ENCODE measurements around the gene ZMYND8.

Gene ZMYND8

GRCh38 chr20:47209982-47210381 lies 146.5 kb downstream of the ZMYND8 start:
- no peak for TF ChIP-seq GATA3 (IDR thresholded peaks at IDR 0.05; ENCODE audit: low read depth, low read length)
- no peak for TF ChIP-seq GATA2 (IDR thresholded peaks at IDR 0.05; ENCODE audit: low read depth, low read length)

DNA sequence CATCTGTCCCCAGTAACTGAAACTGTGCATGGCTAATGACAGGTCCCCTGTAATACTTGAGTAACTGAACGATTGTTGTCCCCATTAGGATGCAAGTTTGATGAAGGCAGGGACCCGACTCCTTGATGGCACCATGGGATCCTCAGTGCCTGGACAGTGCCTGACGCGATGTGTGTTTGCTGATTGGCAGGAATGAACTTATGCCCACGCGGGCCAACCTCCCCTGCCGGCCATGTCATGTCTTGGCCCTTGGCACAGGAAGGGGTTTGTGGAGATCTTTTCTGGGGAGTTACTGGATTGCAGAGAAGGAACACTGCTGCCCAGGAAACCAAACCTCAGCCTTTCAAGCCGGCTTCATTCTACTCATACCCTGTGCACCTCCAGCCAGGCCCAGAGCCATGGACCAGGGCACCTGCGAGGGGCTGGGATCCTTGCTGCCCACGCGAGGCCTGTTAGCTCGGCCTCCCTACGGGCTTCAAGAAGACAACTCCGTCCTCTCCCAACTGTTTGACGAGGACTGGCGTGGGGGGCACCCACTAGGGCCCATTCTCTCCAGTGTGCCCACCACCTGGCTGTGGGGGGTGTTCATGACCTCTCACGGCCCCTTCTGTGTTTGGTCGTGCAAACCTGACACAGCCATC lies 147.8 kb downstream of the ZMYND8 start:
- TF ChIP-seq GATA3 (IDR thresholded peaks at IDR 0.05; ENCODE audit: low read depth, low read length) (no peak), GATA2 (IDR thresholded peaks at IDR 0.05; ENCODE audit: low read depth, low read length) (no peak)

DNA sequence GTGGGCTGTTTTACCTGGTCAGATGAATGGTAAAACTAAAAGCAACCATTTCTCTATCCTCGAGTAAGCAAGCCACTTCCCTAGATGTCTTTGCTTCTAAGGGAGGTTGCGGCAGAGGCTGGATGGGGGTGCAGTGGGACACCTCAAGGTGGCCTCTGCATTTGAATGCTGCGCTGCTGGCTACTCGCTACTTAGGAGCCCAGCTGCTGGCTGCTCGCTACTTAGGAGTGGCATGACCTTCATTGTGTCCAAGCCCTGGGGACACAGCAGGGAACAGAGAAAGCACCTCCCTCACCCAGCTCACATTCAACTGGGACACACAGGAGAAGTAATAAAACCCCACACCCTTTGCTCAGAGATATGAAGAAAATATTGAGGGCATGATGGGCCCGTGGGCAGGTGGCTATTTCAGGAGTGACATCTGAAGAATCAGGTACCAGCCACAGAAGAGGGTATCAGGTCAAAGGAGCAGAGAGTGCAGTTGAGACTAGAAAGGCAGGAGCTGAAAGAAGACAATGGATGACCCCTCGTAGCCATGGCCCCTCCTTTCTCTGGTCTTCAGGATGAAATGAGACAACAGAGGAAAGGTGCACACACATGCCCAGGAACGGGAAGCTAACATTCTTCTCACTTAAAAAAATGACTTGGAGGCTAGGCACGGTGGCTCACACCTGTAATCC lies 149.4 kb downstream of the ZMYND8 start:
- no peak for TF ChIP-seq GATA3 (IDR thresholded peaks at IDR 0.05; ENCODE audit: low read depth, low read length)
- no peak for TF ChIP-seq GATA2 (IDR thresholded peaks at IDR 0.05; ENCODE audit: low read depth, low read length)

DNA sequence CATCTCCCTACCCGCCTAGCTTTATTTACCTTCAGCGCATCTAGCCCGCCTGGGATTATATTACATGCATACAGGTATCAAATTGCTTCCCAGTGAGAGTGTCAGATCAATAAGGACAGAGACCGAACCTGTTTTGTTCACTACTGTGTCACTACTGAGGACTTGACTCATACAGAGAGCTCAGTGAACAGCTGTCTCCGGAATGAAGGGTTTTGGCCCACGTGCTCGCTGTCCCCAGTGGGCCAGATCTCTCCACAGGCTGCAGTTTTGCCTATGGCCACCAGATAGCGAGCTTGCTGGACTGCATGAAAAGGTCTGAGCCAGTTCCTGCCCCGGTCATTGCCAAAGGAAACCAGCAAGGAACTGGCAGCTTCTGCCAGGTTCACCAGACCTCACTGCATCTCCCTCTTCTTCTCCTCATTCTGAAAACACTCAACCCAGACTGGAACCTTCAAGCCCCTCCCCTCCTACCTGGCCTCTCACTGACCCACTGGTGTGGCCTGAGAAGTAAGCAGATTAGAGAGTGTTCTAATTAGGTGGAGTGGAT lies 150.8 kb downstream of the ZMYND8 start:
- TF ChIP-seq GATA2 (IDR thresholded peaks at IDR 0.05; ENCODE audit: low read depth, low read length) (no peak), GATA3 (IDR thresholded peaks at IDR 0.05; ENCODE audit: low read depth, low read length) (no peak)

GRCh38 chr20:47204008-47204849 lies 152.3 kb downstream of the ZMYND8 start:
- TF ChIP-seq GATA3 (IDR thresholded peaks at IDR 0.05; ENCODE audit: low read depth, low read length) = no peak
- no peak for TF ChIP-seq GATA2 (IDR thresholded peaks at IDR 0.05; ENCODE audit: low read depth, low read length)

- TF ChIP-seq GATA2 (IDR thresholded peaks at IDR 0.05; ENCODE audit: low read depth, low read length) (no peak), GATA3 (IDR thresholded peaks at IDR 0.05; ENCODE audit: low read depth, low read length) (no peak)
These were observed 153.5 kb downstream of the ZMYND8 start for GRCh38 chr20:47202733-47203667.

DNA sequence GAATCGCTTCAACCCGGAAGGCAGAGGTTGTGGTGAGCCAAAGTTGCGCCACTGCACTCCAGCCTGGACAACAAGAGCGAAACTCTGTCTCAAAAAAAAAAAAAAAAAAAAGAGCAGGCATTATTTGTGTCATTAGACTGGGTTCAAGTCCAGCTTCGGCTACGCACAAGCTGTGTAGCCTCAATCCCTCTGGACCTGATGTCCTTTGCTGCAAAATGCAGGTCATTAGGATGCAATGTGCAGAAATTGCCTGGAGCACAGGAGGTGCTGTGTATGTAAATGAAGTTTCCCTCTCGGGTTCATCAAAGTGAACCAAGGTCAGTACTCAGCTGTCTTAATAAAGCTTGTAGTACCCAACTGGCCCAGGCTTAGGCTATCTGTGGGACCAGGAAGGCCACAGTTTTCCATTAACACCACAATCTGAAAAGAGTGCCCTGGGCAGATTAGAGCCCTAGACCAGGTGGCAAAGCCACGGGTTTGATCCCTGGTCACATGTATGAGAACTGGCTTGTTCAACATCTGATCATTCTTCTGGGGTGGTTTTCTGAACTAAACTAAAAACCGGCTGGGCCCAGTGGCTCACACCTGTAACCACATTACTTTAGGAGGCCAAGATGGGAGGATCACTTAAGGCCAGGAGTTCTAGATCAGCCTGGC lies 155.3 kb downstream of the ZMYND8 start:
- no peak for TF ChIP-seq GATA3 (IDR thresholded peaks at IDR 0.05; ENCODE audit: low read depth, low read length)
- no peak for TF ChIP-seq GATA2 (IDR thresholded peaks at IDR 0.05; ENCODE audit: low read depth, low read length)

DNA sequence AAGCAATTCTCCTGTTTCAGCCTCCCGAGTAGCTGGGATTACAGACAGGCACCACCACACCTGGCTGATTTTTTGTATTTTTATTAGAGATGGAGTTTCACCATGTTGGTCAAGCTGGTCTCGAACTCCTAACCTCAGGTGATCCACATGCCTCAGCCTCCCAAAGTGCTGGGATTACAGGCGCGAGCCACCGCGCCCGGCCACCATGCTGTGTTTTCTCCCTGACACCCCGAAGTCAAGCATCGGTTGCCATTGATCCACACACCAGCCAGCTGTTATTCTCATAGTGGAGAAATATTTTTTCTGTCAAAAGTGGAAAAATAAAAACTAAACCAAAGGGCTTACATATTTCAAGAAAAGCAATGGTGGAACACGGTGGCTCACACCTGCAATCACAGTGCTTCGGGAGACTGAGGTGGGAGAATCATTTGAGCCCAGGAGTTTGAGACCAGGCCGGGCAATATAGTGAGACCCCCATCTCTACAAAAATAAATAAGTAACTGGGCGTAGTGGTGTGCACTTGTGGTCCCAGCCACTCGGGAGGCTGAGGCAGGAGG lies 157.4 kb downstream of the ZMYND8 start:
- TF ChIP-seq GATA2 (IDR thresholded peaks at IDR 0.05; ENCODE audit: low read depth, low read length) (no peak), GATA3 (IDR thresholded peaks at IDR 0.05; ENCODE audit: low read depth, low read length) (no peak)

- TF ChIP-seq GATA3 (IDR thresholded peaks at IDR 0.05; ENCODE audit: low read depth, low read length) = no peak
- no peak for TF ChIP-seq GATA2 (IDR thresholded peaks at IDR 0.05; ENCODE audit: low read depth, low read length)
These were observed 158.2 kb downstream of the ZMYND8 start for GRCh38 chr20:47198254-47198671.

- no peak for TF ChIP-seq GATA2 (IDR thresholded peaks at IDR 0.05; ENCODE audit: low read depth, low read length)
- TF ChIP-seq GATA3 (IDR thresholded peaks at IDR 0.05; ENCODE audit: low read depth, low read length) = no peak
These were observed 160.1 kb downstream of the ZMYND8 start for GRCh38 chr20:47196091-47197081.

DNA sequence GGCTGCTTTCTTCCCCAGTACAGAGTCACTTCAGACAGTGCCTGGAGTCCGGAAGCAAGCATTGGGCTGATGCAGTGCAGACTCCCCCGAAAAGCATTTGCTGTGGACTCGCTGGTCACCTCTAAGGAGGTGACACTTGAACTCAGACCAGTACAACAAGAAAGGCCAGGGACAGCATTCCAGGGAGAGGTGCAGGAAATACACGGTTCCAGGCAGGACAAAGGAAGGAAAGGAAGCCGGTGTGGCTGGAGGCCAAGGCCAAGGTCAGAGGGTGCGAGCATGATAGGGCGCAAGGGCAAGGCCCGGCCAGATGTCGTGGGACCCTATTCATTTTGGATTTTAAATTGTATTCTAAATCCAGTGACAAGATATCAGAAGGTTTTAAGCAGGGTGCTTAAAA lies 160.9 kb downstream of the ZMYND8 start:
- TF ChIP-seq GATA2 (IDR thresholded peaks at IDR 0.05; ENCODE audit: low read depth, low read length) = no peak
- TF ChIP-seq GATA3 (IDR thresholded peaks at IDR 0.05; ENCODE audit: low read depth, low read length) = no peak

Measured in SH-SY5Y (cell line).